Measurements from ENCODE around the gene RUNX3. TPM values are rescaled to one million over a fixed set of nuclear protein-coding genes. Genes with fewer than 3 reads are reported as not detected.

RUNX3 gene
- total RNA-seq, 2 experiments from 2014 or later: 12.2 to 39.5 TPM

DNA sequence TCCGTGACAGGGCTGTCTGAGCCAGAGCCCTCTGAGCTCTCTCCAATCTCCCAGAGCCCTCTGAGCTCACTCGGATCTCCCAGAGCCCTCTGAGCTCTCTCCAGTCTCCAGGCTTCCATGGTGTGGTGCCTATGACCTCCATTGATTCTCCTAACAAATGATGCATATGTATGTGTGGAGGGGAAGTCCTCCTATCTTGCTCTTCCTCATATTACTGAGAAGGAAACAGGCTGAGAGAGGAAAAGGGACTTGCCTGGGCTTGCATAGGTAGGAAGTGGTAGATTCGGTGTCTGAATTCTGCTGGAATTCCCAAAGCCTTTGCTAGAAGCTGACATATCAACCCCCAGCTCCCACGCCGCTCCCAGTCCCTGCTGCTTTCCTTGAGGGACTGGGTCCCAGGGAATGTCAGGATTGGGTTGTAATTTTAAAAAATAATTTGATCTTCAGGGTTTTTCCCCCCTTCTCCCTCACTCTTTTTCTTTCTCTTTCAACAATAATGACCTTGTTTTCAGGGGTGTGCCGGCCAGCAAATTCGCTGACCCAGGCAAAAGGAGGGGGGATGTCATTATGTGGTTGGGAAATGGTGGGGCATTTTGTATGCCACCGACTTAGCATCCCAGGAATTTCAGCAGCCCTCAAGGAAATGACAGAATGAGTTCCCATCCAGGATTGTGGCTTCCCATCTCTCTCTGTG, 42.3 kb upstream of the RUNX3 start:
- H3K9me2 ChIP-seq (ENCODE audit: insufficient read depth, low read length): no peaks in the 10 kb centered on the region

DNA sequence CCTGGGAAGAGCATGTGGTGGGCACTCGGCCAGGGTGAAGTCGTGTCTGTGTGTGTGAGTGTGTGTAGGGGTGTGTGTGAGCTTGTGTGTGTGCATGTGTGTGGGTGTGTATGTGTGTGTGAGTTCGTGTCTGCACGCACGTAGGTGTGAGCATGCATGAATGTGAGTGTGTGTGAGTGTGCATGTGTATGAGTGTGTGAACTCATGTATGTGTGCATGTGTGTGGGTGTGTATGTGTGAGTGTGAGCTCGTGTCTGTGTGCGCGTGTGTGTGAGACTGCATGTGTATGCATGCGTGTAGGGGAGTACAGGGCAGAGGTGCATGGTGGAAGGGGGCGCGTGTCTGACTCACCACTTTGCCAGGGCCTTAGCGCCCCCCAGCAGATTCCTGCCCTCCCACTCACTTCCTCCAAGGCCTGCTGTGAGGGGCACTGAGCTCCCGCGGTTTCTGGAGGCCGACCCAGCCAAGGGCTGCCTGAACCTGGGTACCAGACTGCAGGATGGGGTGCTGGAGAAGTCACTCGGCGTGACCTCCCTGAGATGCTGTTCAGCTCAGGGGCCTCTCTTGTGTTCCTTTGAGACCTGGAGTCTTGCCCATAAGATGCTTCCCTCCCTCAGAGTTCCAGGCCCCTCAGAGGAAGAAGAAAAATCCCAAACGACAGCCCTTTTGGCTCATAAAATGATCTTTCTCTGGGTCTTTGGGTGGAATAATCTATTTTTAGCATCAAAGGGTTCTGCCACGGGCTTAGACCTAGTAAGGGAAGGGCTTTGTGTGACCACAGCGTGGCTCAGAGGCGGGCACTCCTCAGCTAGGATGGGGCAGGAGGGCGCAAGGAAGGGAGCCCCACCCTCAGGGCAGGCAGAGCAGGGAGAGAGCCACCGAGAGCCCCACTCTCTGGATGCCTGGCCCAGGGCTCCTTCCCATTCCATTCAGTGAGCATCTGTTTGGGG, 41.1 kb upstream of the RUNX3 start:
- Histone ChIP-seq H3K4me2 (ENCODE audit: low read length) (no peak overlapping the region), H3K27ac (ENCODE audit: low read depth, low read length, poor library complexity, severe bottlenecking) (no peak overlapping the region), H3K4me3 (ENCODE audit: low read depth, low read length, poor library complexity, severe bottlenecking) (no peak overlapping the region), H3K9me3 (ENCODE audit: low read length) (peaks cover 18% of the 10 kb centered on the region), H4K20me1 (ENCODE audit: insufficient read depth, low read length) (no peaks in the 10 kb centered on the region), H3K36me3 (ENCODE audit: insufficient read depth, low read length) (no peaks in the 10 kb centered on the region), H3K79me2 (ENCODE audit: insufficient read depth, low read depth, low read length) (no peaks in the 10 kb centered on the region), H2AFZ (ENCODE audit: low read length) (no peak overlapping the region), H3K4me1 (ENCODE audit: insufficient read depth, low read length, poor library complexity, severe bottlenecking) (peaks cover 5% of the 10 kb centered on the region), H3K9me2 (ENCODE audit: insufficient read depth, low read length) (no peaks in the 10 kb centered on the region)
- no TSS peak for BruUV-seq (replicated peaks)
- intact Hi-C loops (cut with micrococcal nuclease; ENCODE audit: unreplicated experiment): no loop called here
- ChIA-PET CTCF (ENCODE audit: unreplicated experiment) (interaction anchor here (1.1 kb wide), 1 partner anchor 51 kb away, joined by 3 read pairs; no protein-coding TSS in a partner anchor), POLR2A (no interaction called here)
- no peak for DNase-seq (ENCODE audit: low spot score)
- TF ChIP-seq, protein P1, sequence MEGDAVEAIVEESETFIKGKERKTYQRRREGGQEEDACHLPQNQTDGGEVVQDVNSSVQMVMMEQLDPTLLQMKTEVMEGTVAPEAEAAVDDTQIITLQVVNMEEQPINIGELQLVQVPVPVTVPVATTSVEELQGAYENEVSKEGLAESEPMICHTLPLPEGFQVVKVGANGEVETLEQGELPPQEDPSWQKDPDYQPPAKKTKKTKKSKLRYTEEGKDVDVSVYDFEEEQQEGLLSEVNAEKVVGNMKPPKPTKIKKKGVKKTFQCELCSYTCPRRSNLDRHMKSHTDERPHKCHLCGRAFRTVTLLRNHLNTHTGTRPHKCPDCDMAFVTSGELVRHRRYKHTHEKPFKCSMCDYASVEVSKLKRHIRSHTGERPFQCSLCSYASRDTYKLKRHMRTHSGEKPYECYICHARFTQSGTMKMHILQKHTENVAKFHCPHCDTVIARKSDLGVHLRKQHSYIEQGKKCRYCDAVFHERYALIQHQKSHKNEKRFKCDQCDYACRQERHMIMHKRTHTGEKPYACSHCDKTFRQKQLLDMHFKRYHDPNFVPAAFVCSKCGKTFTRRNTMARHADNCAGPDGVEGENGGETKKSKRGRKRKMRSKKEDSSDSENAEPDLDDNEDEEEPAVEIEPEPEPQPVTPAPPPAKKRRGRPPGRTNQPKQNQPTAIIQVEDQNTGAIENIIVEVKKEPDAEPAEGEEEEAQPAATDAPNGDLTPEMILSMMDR (conservative IDR thresholded peaks at IDR 0.05; ENCODE audit: low read length): no peak
- TF ChIP-seq EZH2phosphoT487 (IDR thresholded peaks at IDR 0.05; ENCODE audit: borderline replicate concordance, low read depth, low read length): no peak

More for the DNA sequence above, 42.3 kb upstream of the RUNX3 start:
- H3K27ac ChIP-seq (ENCODE audit: low read depth, low read length, poor library complexity, severe bottlenecking): no peak overlapping the region
- H3K4me3 ChIP-seq (ENCODE audit: low read depth, low read length, poor library complexity, severe bottlenecking): no peak overlapping the region
- DNase-seq (ENCODE audit: low spot score): no peak
- H3K4me1 ChIP-seq (ENCODE audit: insufficient read depth, low read length, poor library complexity, severe bottlenecking): no peaks in the 10 kb centered on the region
- H4K20me1 ChIP-seq (ENCODE audit: insufficient read depth, low read length): no peaks in the 10 kb centered on the region
- H3K79me2 ChIP-seq (ENCODE audit: insufficient read depth, low read depth, low read length): no peaks in the 10 kb centered on the region
- no peak overlapping the region for H3K4me2 ChIP-seq (ENCODE audit: low read length)
- H3K9me3 ChIP-seq (ENCODE audit: low read length): peaks cover 20% of the 10 kb centered on the region
- intact Hi-C loops (cut with micrococcal nuclease; ENCODE audit: unreplicated experiment): no loop called here
- no peaks in the 10 kb centered on the region for H3K36me3 ChIP-seq (ENCODE audit: insufficient read depth, low read length)
- ChIA-PET POLR2A (interaction anchor here (0.6 kb wide), 1 partner anchor 250 kb away, joined by 4 read pairs; no protein-coding TSS in a partner anchor), CTCF (ENCODE audit: unreplicated experiment) (interaction anchor here (1.1 kb wide), 1 partner anchor 50 kb away, joined by 3 read pairs; no protein-coding TSS in a partner anchor)
- no TSS peak for BruUV-seq (replicated peaks)
- no peak for TF ChIP-seq EZH2phosphoT487 (IDR thresholded peaks at IDR 0.05; ENCODE audit: borderline replicate concordance, low read depth, low read length)
- TF ChIP-seq, protein P1 (conservative IDR thresholded peaks at IDR 0.05; ENCODE audit: low read length): no peak
- no peak overlapping the region for H2AFZ ChIP-seq (ENCODE audit: low read length)
